NK-92 (cell line): ENCODE results near the gene DOLPP1.

Experiments
- DNase-seq: peaks from one replicate; lab custom pipeline; 2025; ENCODE audit not compliant: unreplicated experiment; lab: John Stamatoyannopoulos, UW

DOLPP1 gene

GRCh38 chr9:129137292-129138143 lies 56.6 kb downstream of the DOLPP1 start:
- no peak for DNase-seq

GRCh38 chr9:129138144-129138462 lies 57.2 kb downstream of the DOLPP1 start:
- DNase-seq: no peak

- no peak for DNase-seq
Measured at GRCh38 chr9:129138476-129139232, 57.7 kb downstream of the DOLPP1 start.

- DNase-seq: no peak
Measured at GRCh38 chr9:129139233-129139992, 58.5 kb downstream of the DOLPP1 start.

- no peak for DNase-seq
Measured at GRCh38 chr9:129139993-129140396, 59.1 kb downstream of the DOLPP1 start.
